ENCODE data around the gene CIDEC.
"Not testable (repeated sequence)": the region's sequence is repeated elsewhere in the genome, so short reads cannot be mapped to it uniquely, and the experiment has no call there.

CIDEC gene

GRCh38 chr3:9903238-9903624 lies 23.2 kb upstream of the CIDEC start:
- no peak overlapping the region for H3K4me3 ChIP-seq (IDR thresholded peaks at IDR 0.05; ENCODE audit: insufficient read depth, low read depth, low read length)
- H3K4me2 ChIP-seq = no peak overlapping the region
- TF ChIP-seq, protein P1, sequence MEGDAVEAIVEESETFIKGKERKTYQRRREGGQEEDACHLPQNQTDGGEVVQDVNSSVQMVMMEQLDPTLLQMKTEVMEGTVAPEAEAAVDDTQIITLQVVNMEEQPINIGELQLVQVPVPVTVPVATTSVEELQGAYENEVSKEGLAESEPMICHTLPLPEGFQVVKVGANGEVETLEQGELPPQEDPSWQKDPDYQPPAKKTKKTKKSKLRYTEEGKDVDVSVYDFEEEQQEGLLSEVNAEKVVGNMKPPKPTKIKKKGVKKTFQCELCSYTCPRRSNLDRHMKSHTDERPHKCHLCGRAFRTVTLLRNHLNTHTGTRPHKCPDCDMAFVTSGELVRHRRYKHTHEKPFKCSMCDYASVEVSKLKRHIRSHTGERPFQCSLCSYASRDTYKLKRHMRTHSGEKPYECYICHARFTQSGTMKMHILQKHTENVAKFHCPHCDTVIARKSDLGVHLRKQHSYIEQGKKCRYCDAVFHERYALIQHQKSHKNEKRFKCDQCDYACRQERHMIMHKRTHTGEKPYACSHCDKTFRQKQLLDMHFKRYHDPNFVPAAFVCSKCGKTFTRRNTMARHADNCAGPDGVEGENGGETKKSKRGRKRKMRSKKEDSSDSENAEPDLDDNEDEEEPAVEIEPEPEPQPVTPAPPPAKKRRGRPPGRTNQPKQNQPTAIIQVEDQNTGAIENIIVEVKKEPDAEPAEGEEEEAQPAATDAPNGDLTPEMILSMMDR (conservative IDR thresholded peaks at IDR 0.05; ENCODE audit: low read depth, low read length) = no peak
- H2AFZ ChIP-seq (ENCODE audit: low read depth) = no peak overlapping the region
- no peak overlapping the region for H3K9ac ChIP-seq
- H3K4me1 ChIP-seq (ENCODE audit: low read depth, poor library complexity, severe bottlenecking) = peaks cover 3% of the 10 kb centered on the region
- H3K27ac ChIP-seq = no peak overlapping the region
- H4K20me1 ChIP-seq (ENCODE audit: insufficient read depth) = no peaks in the 10 kb centered on the region
- H3K36me3 ChIP-seq (ENCODE audit: insufficient read depth) = no peaks in the 10 kb centered on the region
- H3K27me3 ChIP-seq (ENCODE audit: insufficient read depth, low read depth) = no peaks in the 10 kb centered on the region
- no peaks in the 10 kb centered on the region for H3K79me2 ChIP-seq (ENCODE audit: insufficient read depth, low read depth)

DNA sequence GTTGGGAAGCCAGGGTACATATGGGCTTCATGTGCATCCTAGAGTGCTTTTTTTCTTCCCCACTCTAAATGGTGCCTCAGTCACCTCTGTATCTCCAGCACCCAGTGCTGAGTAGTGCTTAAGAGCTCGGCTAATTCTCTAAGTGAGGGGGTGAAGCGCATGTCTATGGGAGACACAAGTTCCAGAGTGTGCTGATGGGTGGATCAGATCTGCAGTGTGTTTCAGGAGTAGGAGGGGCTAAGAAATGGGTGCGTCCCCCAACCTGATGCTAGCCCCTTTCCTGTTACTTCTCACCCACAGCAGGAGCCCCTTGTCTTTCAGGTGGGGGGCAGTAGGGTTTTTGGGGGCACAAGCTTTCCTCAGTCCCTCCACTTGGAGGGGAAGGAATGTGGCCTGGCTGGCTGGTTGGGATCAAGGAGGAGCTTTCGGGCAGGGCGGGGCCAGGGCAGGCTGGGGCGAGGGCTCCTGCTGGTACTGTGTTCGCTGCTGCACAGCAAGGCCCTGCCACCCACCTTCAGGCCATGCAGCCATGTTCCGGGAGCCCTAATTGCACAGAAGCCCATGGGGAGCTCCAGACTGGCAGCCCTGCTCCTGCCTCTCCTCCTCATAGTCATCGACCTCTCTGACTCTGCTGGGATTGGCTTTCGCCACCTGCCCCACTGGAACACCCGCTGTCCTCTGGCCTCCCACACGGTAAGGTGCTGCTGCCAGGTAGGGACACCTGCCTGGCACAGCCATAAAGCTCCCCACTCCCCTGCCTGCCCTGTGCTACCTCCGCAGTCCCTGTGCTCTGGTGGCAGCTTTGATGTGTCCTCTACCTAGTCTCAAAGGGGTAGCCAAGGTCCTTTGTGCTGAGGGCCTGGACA lies 22.6 kb upstream of the CIDEC start, which contains the start of gene IL17RE:
TSS of gene IL17RE (plus strand) at position 477 of the 866 bp plus-strand sequence. CDS start at position 562, 85 bp downstream.
- no peak within 1 kb of the TSS for H3K27ac ChIP-seq
- no peaks in the 10 kb centered on the region for H4K20me1 ChIP-seq (ENCODE audit: insufficient read depth)
- no peak within 1 kb of the TSS for H3K4me2 ChIP-seq
- H3K9ac ChIP-seq = no peak within 1 kb of the TSS
- H3K4me3 ChIP-seq (IDR thresholded peaks at IDR 0.05; ENCODE audit: insufficient read depth, low read depth, low read length) = no peak within 1 kb of the TSS
- H2AFZ ChIP-seq (ENCODE audit: low read depth) = no peak within 1 kb of the TSS
- no peaks in the 10 kb centered on the region for H3K36me3 ChIP-seq (ENCODE audit: insufficient read depth)
- TF ChIP-seq, protein P1 (conservative IDR thresholded peaks at IDR 0.05; ENCODE audit: low read depth, low read length) = no peak
- H3K79me2 ChIP-seq (ENCODE audit: insufficient read depth, low read depth) = no peaks in the 10 kb centered on the region
- H3K4me1 ChIP-seq (ENCODE audit: low read depth, poor library complexity, severe bottlenecking) = peaks cover 9% of the 10 kb centered on the region
- H3K27me3 ChIP-seq (ENCODE audit: insufficient read depth, low read depth) = no peaks in the 10 kb centered on the region

DNA sequence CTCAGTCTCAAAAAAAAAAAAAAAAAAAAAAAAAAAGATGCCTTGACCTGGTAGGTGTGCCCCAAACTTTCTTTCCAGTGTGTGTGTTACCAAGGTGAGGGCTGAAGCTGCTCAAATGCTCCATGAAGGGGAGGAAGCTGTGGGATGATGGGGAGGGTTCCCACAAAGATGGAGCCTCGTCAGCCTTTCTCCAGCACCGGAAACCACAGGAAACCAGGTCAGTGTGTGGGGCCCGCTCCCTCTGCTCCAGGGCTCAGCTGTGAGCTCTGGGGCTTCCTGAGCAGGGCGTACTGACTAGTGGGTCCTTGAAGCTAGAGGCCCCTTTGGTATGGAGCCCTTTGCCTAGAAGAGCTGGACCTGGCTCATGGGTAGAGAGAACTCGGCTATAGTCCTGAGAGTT lies 21.9 kb upstream of the CIDEC start:
- H3K4me3 ChIP-seq (IDR thresholded peaks at IDR 0.05; ENCODE audit: insufficient read depth, low read depth, low read length) = no peak overlapping the region
- H3K36me3 ChIP-seq (ENCODE audit: insufficient read depth) = no peaks in the 10 kb centered on the region
- no peaks in the 10 kb centered on the region for H4K20me1 ChIP-seq (ENCODE audit: insufficient read depth)
- TF ChIP-seq, protein P1 (conservative IDR thresholded peaks at IDR 0.05; ENCODE audit: low read depth, low read length) = no peak
- peaks cover 15% of the 10 kb centered on the region for H3K4me1 ChIP-seq (ENCODE audit: low read depth, poor library complexity, severe bottlenecking)
- H3K27ac ChIP-seq = no peak overlapping the region
- no peak overlapping the region for H3K9ac ChIP-seq
- no peak overlapping the region for H2AFZ ChIP-seq (ENCODE audit: low read depth)
- no peaks in the 10 kb centered on the region for H3K27me3 ChIP-seq (ENCODE audit: insufficient read depth, low read depth)
- H3K79me2 ChIP-seq (ENCODE audit: insufficient read depth, low read depth) = no peaks in the 10 kb centered on the region
- H3K4me2 ChIP-seq = no peak overlapping the region

- not testable (repeated sequence) for H3K4me3 ChIP-seq (IDR thresholded peaks at IDR 0.05; ENCODE audit: insufficient read depth, low read depth, low read length); H2AFZ ChIP-seq (ENCODE audit: low read depth); H4K20me1 ChIP-seq (ENCODE audit: insufficient read depth); H3K9ac ChIP-seq; H3K27me3 ChIP-seq (ENCODE audit: insufficient read depth, low read depth); H3K79me2 ChIP-seq (ENCODE audit: insufficient read depth, low read depth); H3K27ac ChIP-seq; H3K36me3 ChIP-seq (ENCODE audit: insufficient read depth); H3K4me2 ChIP-seq
- H3K4me1 ChIP-seq (ENCODE audit: low read depth, poor library complexity, severe bottlenecking) = peaks cover 23% of the 10 kb centered on the region
Observed at GRCh38 chr3:9900965-9901415, 20.9 kb upstream of the CIDEC start.

DNA sequence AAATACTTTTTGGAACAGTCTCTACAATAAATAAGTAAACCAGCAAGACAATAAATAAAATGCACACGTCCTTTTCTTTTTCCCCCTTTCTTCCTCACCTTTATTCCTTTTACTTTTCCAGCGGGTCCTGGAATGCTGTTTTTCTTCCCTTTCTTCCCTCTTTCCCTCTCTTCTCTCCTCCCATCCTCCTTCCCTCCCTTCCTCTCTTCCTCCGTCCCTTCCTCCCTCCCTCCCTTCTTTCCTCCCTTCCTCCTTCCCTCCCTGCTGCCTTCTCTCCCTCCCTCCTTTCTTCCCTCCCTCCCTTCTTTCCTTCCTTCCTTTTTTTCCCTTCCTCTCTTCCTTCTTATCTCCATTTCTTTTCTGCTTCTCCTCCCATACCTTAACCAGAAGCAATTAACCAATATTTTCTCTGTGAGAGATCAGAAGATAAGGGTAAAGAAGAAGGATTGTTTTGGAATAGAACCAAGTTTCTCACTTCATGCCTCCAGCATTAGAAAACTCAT lies 19.3 kb upstream of the CIDEC start:
- no peak overlapping the region for H3K4me3 ChIP-seq (IDR thresholded peaks at IDR 0.05; ENCODE audit: insufficient read depth, low read depth, low read length)
- H3K27ac ChIP-seq = no peak overlapping the region
- H3K27me3 ChIP-seq (ENCODE audit: insufficient read depth, low read depth) = no peaks in the 10 kb centered on the region
- no peaks in the 10 kb centered on the region for H3K79me2 ChIP-seq (ENCODE audit: insufficient read depth, low read depth)
- H3K36me3 ChIP-seq (ENCODE audit: insufficient read depth) = no peaks in the 10 kb centered on the region
- no peak overlapping the region for H2AFZ ChIP-seq (ENCODE audit: low read depth)
- H3K4me2 ChIP-seq = no peak overlapping the region
- H3K4me1 ChIP-seq (ENCODE audit: low read depth, poor library complexity, severe bottlenecking) = peaks cover 39% of the 10 kb centered on the region
- TF ChIP-seq, protein P1 (conservative IDR thresholded peaks at IDR 0.05; ENCODE audit: low read depth, low read length) = no peak
- no peaks in the 10 kb centered on the region for H4K20me1 ChIP-seq (ENCODE audit: insufficient read depth)
- H3K9ac ChIP-seq = no peak overlapping the region

Data from KMS-11 (cell line).